Measurements from ENCODE around the gene DUSP16. TPM values are rescaled to one million over a fixed set of nuclear protein-coding genes. Genes with fewer than 3 reads are reported as not detected.

Gene DUSP16
- total RNA-seq, 4 donors from 2014 or later: 20.5 to 46.0 (median 35.5) TPM

GRCh38 chr12:12466157-12466556 lies 96.5 kb downstream of the DUSP16 start:
- Histone ChIP-seq H3K9me3 (no peaks in the 10 kb centered on the region), H3K4me3 (no peak overlapping the region), H3K27me3 (no peaks in the 10 kb centered on the region), H3K27ac (no peak overlapping the region), H3K36me3 (no peaks in the 10 kb centered on the region), H3K4me1 (no peaks in the 10 kb centered on the region)
- no peak for TF ChIP-seq CTCF (IDR thresholded peaks at IDR 0.05)
- TF ChIP-seq POLR2A (IDR thresholded peaks at IDR 0.05): no peak
- intact Hi-C loops (cut with DNase I; ENCODE audit: low total_unique reads): no loop called here
- no peak for DNase-seq

- H3K36me3 ChIP-seq: no peaks in the 10 kb centered on the region
- DNase-seq: no peak
- H3K9me3 ChIP-seq: no peaks in the 10 kb centered on the region
- no peaks in the 10 kb centered on the region for H3K27me3 ChIP-seq
- intact Hi-C loops (cut with DNase I; ENCODE audit: low total_unique reads): no loop called here
- H3K4me1 ChIP-seq: no peaks in the 10 kb centered on the region
- H3K4me3 ChIP-seq: no peak overlapping the region
- TF ChIP-seq POLR2A (IDR thresholded peaks at IDR 0.05) (no peak), CTCF (IDR thresholded peaks at IDR 0.05) (no peak)
- H3K27ac ChIP-seq: no peak overlapping the region
Measured at GRCh38 chr12:12465522-12465921, 97.1 kb downstream of the DUSP16 start.

- Histone ChIP-seq H3K27ac (no peak overlapping the region), H3K4me1 (no peaks in the 10 kb centered on the region), H3K4me3 (no peak overlapping the region), H3K36me3 (no peaks in the 10 kb centered on the region), H3K9me3 (no peaks in the 10 kb centered on the region), H3K27me3 (no peaks in the 10 kb centered on the region)
- TF ChIP-seq CTCF (IDR thresholded peaks at IDR 0.05) (no peak), POLR2A (IDR thresholded peaks at IDR 0.05) (no peak)
- DNase-seq: no peak
- intact Hi-C loops (cut with DNase I; ENCODE audit: low total_unique reads): no loop called here
Measured at GRCh38 chr12:12461923-12462315, 100.7 kb downstream of the DUSP16 start.

- no peaks in the 10 kb centered on the region for H3K9me3 ChIP-seq
- intact Hi-C loops (cut with DNase I; ENCODE audit: low total_unique reads): no loop called here
Measured at GRCh38 chr12:12460935-12461922, 101.4 kb downstream of the DUSP16 start.

More at GRCh38 chr12:12460935-12461922, 101.4 kb downstream of the DUSP16 start:
- DNase-seq: no peak
- no peak overlapping the region for H3K4me3 ChIP-seq
- no peaks in the 10 kb centered on the region for H3K27me3 ChIP-seq
- H3K27ac ChIP-seq: no peak overlapping the region
- H3K4me1 ChIP-seq: no peaks in the 10 kb centered on the region
- no peaks in the 10 kb centered on the region for H3K36me3 ChIP-seq
- TF ChIP-seq CTCF (IDR thresholded peaks at IDR 0.05): no peak
- TF ChIP-seq POLR2A (IDR thresholded peaks at IDR 0.05): no peak
